Activated CD4-positive, alpha-beta memory T cell treated with anti-CD3 and anti-CD28 coated beads, Interleukin-2, amount 10 ng/mL, durations not matched to agents 7 days and 5 days (primary cell): ENCODE measurements around the gene OXT. TPM values are rescaled to one million over a fixed set of nuclear protein-coding genes. Genes with fewer than 3 reads are reported as not detected.

Source experiments
- CTCF ChIA-PET: fragments of 350-600 bp; sonication (Branson Sonifier 250); formaldehyde crosslinking; loops from one replicate; lab custom pipeline; 2021; ENCODE audit warnings: antibody characterized with exemption, inconsistent platforms; lab: Charles Lee
- POLR2A ChIA-PET: fragments of 350-600 bp; sonication (Branson Sonifier 250); formaldehyde crosslinking; loops from one replicate; lab custom pipeline; 2021; ENCODE audit warnings: antibody characterized with exemption; lab: Charles Lee
- DNase-seq: peaks from one replicate; pipeline ENCODE4 v3.0.0-alpha.2; 2020
- H3K27ac Mint-ChIP-seq: one replicate; pipeline ENCODE4 v1.8.0; 2021; ENCODE audit warnings: mild to moderate bottlenecking, mixed read lengths
- H3K27me3 Mint-ChIP-seq: one replicate; pipeline ENCODE4 v1.8.0; 2021; ENCODE audit warnings: mixed read lengths
- H3K36me3 Mint-ChIP-seq: one replicate; pipeline ENCODE4 v1.8.0; 2021; ENCODE audit warnings: low read depth, mixed read lengths
- H3K4me1 Mint-ChIP-seq: one replicate; pipeline ENCODE4 v1.8.0; 2021; ENCODE audit warnings: mixed read lengths
- H3K4me3 Mint-ChIP-seq: one replicate; pipeline ENCODE4 v1.8.0; 2021; ENCODE audit warnings: mild to moderate bottlenecking, mixed read lengths
- H3K9me3 Mint-ChIP-seq: one replicate; pipeline ENCODE4 v1.8.0; 2021; ENCODE audit warnings: mixed read lengths
- total RNA-seq, 2 experiments: library from RNA; stranded (reverse); gene quantifications; one replicate each; pipeline ENCODE4 v1.2.3, GENCODE V29; 2021

OXT gene
- total RNA-seq, 2 experiments from 2014 or later: not detected

GRCh38 chr20:3100480-3100879, 29.1 kb downstream of the OXT start:
- Mint-ChIP-seq H3K27me3 (peaks cover 22% of the 10 kb centered on the region), H3K9me3 (no peaks in the 10 kb centered on the region), H3K4me3 (no peak overlapping the region), H3K27ac (no peak overlapping the region), H3K4me1 (peaks cover 18% of the 10 kb centered on the region), H3K36me3 (no peaks in the 10 kb centered on the region)
- ChIA-PET CTCF (interaction anchor here (0.9 to 1.2 kb wide), 2 partner anchors 14 kb away, joined by 3 read pairs; no protein-coding TSS in a partner anchor), POLR2A (interaction anchor here (0.7 to 1.1 kb wide), 2 partner anchors 8 to 10 kb away, joined by 3 read pairs; no protein-coding TSS in a partner anchor)
- no peak for DNase-seq

GRCh38 chr20:3101251-3101650, 29.8 kb downstream of the OXT start:
- Mint-ChIP-seq H3K9me3 (no peaks in the 10 kb centered on the region), H3K36me3 (no peaks in the 10 kb centered on the region), H3K27me3 (peaks cover 17% of the 10 kb centered on the region), H3K4me1 (peaks cover 18% of the 10 kb centered on the region), H3K4me3 (no peak overlapping the region), H3K27ac (no peak overlapping the region)
- ChIA-PET CTCF (interaction anchor here (1.1 to 1.4 kb wide), 3 partner anchors 12 to 48 kb away, joined by 6 to 7 read pairs (median 7); no protein-coding TSS in a partner anchor), POLR2A (interaction anchor here (1.0 to 1.2 kb wide), 2 partner anchors 29 to 57 kb away, joined by 4 to 6 read pairs; no protein-coding TSS in a partner anchor)
- no peak for DNase-seq

GRCh38 chr20:3101737-3102574, 30.5 kb downstream of the OXT start:
- POLR2A ChIA-PET: interaction anchor here (0.9 to 1.2 kb wide), 7 partner anchors 8 to 361 kb away, joined by 3 to 6 read pairs (median 4); no protein-coding TSS in a partner anchor
- Mint-ChIP-seq H3K27ac (no peak overlapping the region), H3K27me3 (peaks cover 17% of the 10 kb centered on the region), H3K36me3 (peaks cover under 1% of the 10 kb centered on the region), H3K4me1 (peaks cover 18% of the 10 kb centered on the region), H3K4me3 (no peak overlapping the region), H3K9me3 (no peaks in the 10 kb centered on the region)
- DNase-seq: peak; percentile 78
- CTCF ChIA-PET: interaction anchor here (1.0 to 1.4 kb wide), 5 partner anchors 12 to 215 kb away, joined by 3 to 7 read pairs (median 7); no protein-coding TSS in a partner anchor

GRCh38 chr20:3102575-3103368, 31.4 kb downstream of the OXT start:
- no peak overlapping the region for H3K4me3 Mint-ChIP-seq
- H3K4me1 Mint-ChIP-seq: peaks cover 18% of the 10 kb centered on the region
- DNase-seq: no peak
- no peaks in the 10 kb centered on the region for H3K9me3 Mint-ChIP-seq
- POLR2A ChIA-PET: interaction anchor here (0.9 to 1.2 kb wide), 6 partner anchors 9 to 361 kb away, joined by 3 to 6 read pairs (median 4); no protein-coding TSS in a partner anchor
- H3K36me3 Mint-ChIP-seq: peaks cover 2% of the 10 kb centered on the region
- no peak overlapping the region for H3K27ac Mint-ChIP-seq
- peaks cover 17% of the 10 kb centered on the region for H3K27me3 Mint-ChIP-seq
- CTCF ChIA-PET: interaction anchor here (1.0 to 1.4 kb wide), 5 partner anchors 11 to 214 kb away, joined by 3 to 7 read pairs (median 7); no protein-coding TSS in a partner anchor

- Mint-ChIP-seq H3K27me3 (peaks cover 14% of the 10 kb centered on the region), H3K4me3 (no peak overlapping the region), H3K36me3 (peaks cover 2% of the 10 kb centered on the region), H3K9me3 (no peaks in the 10 kb centered on the region), H3K4me1 (peaks cover 18% of the 10 kb centered on the region), H3K27ac (no peak overlapping the region)
- CTCF ChIA-PET: interaction anchor here (0.5 to 1.8 kb wide), 2 partner anchors 10 to 49 kb away, joined by 3 to 4 read pairs; no protein-coding TSS in a partner anchor
- DNase-seq: no peak
- POLR2A ChIA-PET: interaction anchor here (1.2 kb wide), 1 partner anchor 11 kb away, joined by 3 read pairs; no protein-coding TSS in a partner anchor
Measured at GRCh38 chr20:3103369-3104032, 32.1 kb downstream of the OXT start.

GRCh38 chr20:3105256-3106137, 34.1 kb downstream of the OXT start:
- H3K27me3 Mint-ChIP-seq: peaks cover 12% of the 10 kb centered on the region
- CTCF ChIA-PET: interaction anchor here (1.8 kb wide), 1 partner anchor 8 kb away, joined by 4 read pairs; no protein-coding TSS in a partner anchor
- H3K4me1 Mint-ChIP-seq: peaks cover 18% of the 10 kb centered on the region
- H3K36me3 Mint-ChIP-seq: peaks cover 2% of the 10 kb centered on the region
- H3K9me3 Mint-ChIP-seq: no peaks in the 10 kb centered on the region
- H3K27ac Mint-ChIP-seq: no peak overlapping the region
- POLR2A ChIA-PET: interaction anchor here (1.0 kb wide), 1 partner anchor 9 kb away, joined by 3 read pairs; no protein-coding TSS in a partner anchor
- no peak for DNase-seq
- no peak overlapping the region for H3K4me3 Mint-ChIP-seq

- no peak for DNase-seq
- ChIA-PET POLR2A (no interaction called here), CTCF (no interaction called here)
- no peaks in the 10 kb centered on the region for H3K9me3 Mint-ChIP-seq
- H3K27me3 Mint-ChIP-seq: peaks cover 6% of the 10 kb centered on the region
- no peak overlapping the region for H3K27ac Mint-ChIP-seq
- H3K4me1 Mint-ChIP-seq: peaks cover 18% of the 10 kb centered on the region
- H3K4me3 Mint-ChIP-seq: no peak overlapping the region
- H3K36me3 Mint-ChIP-seq: peaks cover 6% of the 10 kb centered on the region
Measured at GRCh38 chr20:3106185-3106584, 34.8 kb downstream of the OXT start.

- CTCF ChIA-PET: no interaction called here
- DNase-seq: no peak
- POLR2A ChIA-PET: no interaction called here
- peaks cover 8% of the 10 kb centered on the region for H3K36me3 Mint-ChIP-seq
- H3K4me3 Mint-ChIP-seq: no peak overlapping the region
- H3K9me3 Mint-ChIP-seq: no peaks in the 10 kb centered on the region
- H3K27me3 Mint-ChIP-seq: peaks cover 6% of the 10 kb centered on the region
- H3K27ac Mint-ChIP-seq: no peak overlapping the region
- peaks cover 14% of the 10 kb centered on the region for H3K4me1 Mint-ChIP-seq
Measured at GRCh38 chr20:3106658-3107463, 35.4 kb downstream of the OXT start.

GRCh38 chr20:3107464-3108025, 36.1 kb downstream of the OXT start:
- Mint-ChIP-seq H3K9me3 (no peaks in the 10 kb centered on the region), H3K27me3 (peaks cover 6% of the 10 kb centered on the region), H3K4me3 (no peak overlapping the region), H3K36me3 (peaks cover 8% of the 10 kb centered on the region), H3K4me1 (peaks cover 7% of the 10 kb centered on the region), H3K27ac (no peak overlapping the region)
- ChIA-PET CTCF (no interaction called here), POLR2A (no interaction called here)
- DNase-seq: no peak

GRCh38 chr20:3109350-3110302, 38.2 kb downstream of the OXT start:
- no peaks in the 10 kb centered on the region for H3K9me3 Mint-ChIP-seq
- H3K27me3 Mint-ChIP-seq: no peaks in the 10 kb centered on the region
- CTCF ChIA-PET: interaction anchor here (0.6 to 1.1 kb wide), 4 partner anchors 8 to 403 kb away, joined by 3 read pairs; no protein-coding TSS in a partner anchor
- DNase-seq: no peak
- peaks cover 12% of the 10 kb centered on the region for H3K36me3 Mint-ChIP-seq
- H3K4me3 Mint-ChIP-seq: no peak overlapping the region
- POLR2A ChIA-PET: interaction anchor here (1.2 kb wide), 1 partner anchor 9 kb away, joined by 3 read pairs; no protein-coding TSS in a partner anchor
- no peaks in the 10 kb centered on the region for H3K4me1 Mint-ChIP-seq
- H3K27ac Mint-ChIP-seq: no peak overlapping the region
